A549 (cell line): ENCODE results near the gene HGFAC. TPM values are rescaled to one million over a fixed set of nuclear protein-coding genes. Genes with fewer than 3 reads are reported as not detected.

Experiments used
- ATAC-seq, 2 experiments: fragments of 200-7000 bp in 1 of 2; fragments of >200 bp in 1 of 2; cut with Nextera tagmentation in 1 of 2; cut with Tn5 transposase in 1 of 2; 3 replicates each; pipeline versions ENCODE4 v1.8.0 to v1.9.1; 2018 to 2020; ENCODE audit warnings: mild to moderate bottlenecking in 1 of 2, moderate library complexity in 1 of 2
- CTCF ChIA-PET: fragments of 300-600 bp; sonication (Branson Sonifier 250); formaldehyde crosslinking; extraction: SDS; loops from one replicate; lab custom pipeline; 2021; ENCODE audit warnings: antibody characterized with exemption, inconsistent platforms; lab: Yijun Ruan, JAX
- POLR2A ChIA-PET: fragments of 350-600 bp; formaldehyde crosslinking; extraction: SDS; loops from one replicate; lab custom pipeline; 2021; ENCODE audit warnings: antibody characterized with exemption, inconsistent platforms; lab: Yijun Ruan, JAX
- DNase-seq, 2 experiments: peaks; one replicate each; pipeline versions ENCODE4 v3.0.0 to v3.0.0-alpha.2; 2011 to 2016; ENCODE audit warnings: low read depth in 1 of 2, low spot score in 1 of 2
- FAIRE-seq: peaks from 2 replicates; lab custom pipeline; 2011; peaks lifted over from hg19 to GRCh38; lab: Jason Lieb, UNC
- H3K27ac ChIP-seq, 2 experiments: fragments of >200 bp; sonication (Bioruptor Twin); formaldehyde crosslinking; 3 replicates each; pipeline ENCODE4 v1.5.1; 2016 to 2017
- H3K4me1 ChIP-seq: fragments of >200 bp; sonication (Bioruptor Twin); formaldehyde crosslinking; 3 replicates; pipeline ENCODE4 v1.6.1; 2016
- H3K4me2 ChIP-seq: fragments of >200 bp; sonication (Bioruptor Twin); formaldehyde crosslinking; 3 replicates; pipeline ENCODE4 v1.6.1; 2016
- H3K4me3 ChIP-seq: fragments of >200 bp; sonication (Bioruptor Twin); formaldehyde crosslinking; 3 replicates; pipeline ENCODE4 v1.5.1; 2016
- H3K9me3 ChIP-seq: fragments of >200 bp; sonication (Bioruptor Twin); formaldehyde crosslinking; 3 replicates; pipeline ENCODE4 v1.6.1; 2016
- BHLHE40 ChIP-seq: IDR thresholded peaks from 2 replicates; pipeline ENCODE4 v1.6.1; 2012; ENCODE audit warnings: low read depth, low read length, inconsistent platforms
- CEBPB ChIP-seq, 2 experiments: fragments of >200 bp in 1 of 2; sonication (Bioruptor Twin) in 1 of 2; formaldehyde crosslinking in 1 of 2; IDR thresholded peaks; 2 replicates each; pipeline ENCODE4 v1.6.1; 2012 to 2016
- CHD4 ChIP-seq: fragments of 200-600 bp; sonication (generic); IDR thresholded peaks from 2 replicates; pipeline ENCODE4 v1.6.1; 2016; ENCODE audit warnings: antibody characterized with exemption, mild to moderate bottlenecking, borderline replicate concordance
- CTCF ChIP-seq: fragments of >200 bp; sonication (Bioruptor Twin); formaldehyde crosslinking; IDR thresholded peaks from 3 replicates; pipeline ENCODE4 v1.5.1; 2016
- EHMT2 ChIP-seq: fragments of 200-600 bp; sonication (generic); IDR thresholded peaks from 2 replicates; pipeline ENCODE4 v1.6.1; 2016; ENCODE audit warnings: antibody characterized with exemption, low read depth, mild to moderate bottlenecking, moderate library complexity
- ESRRA ChIP-seq: fragments of 150-350 bp; IDR thresholded peaks from 2 replicates; pipeline ENCODE4 v1.6.1; 2014; ENCODE audit warnings: mild to moderate bottlenecking, low read length, borderline replicate concordance
- FOSL2 ChIP-seq, 2 experiments: fragments of 450-650 bp in 1 of 2; fragments of >200 bp in 1 of 2; sonication (Bioruptor Twin) in 1 of 2; formaldehyde crosslinking; IDR thresholded peaks; 2 replicates each; pipeline versions ENCODE4 v1.5.0 to v1.6.1; 2016 to 2020; ENCODE audit warnings: mild to moderate bottlenecking in 1 of 2, moderate library complexity in 1 of 2
- FOXS1 ChIP-seq: fragments of 250-450 bp; sonication (Bioruptor Pico); IDR thresholded peaks from 2 replicates; pipeline ENCODE4 v1.5.0; 2020; ENCODE audit warnings: mild to moderate bottlenecking, moderate library complexity
- HOXA7 ChIP-seq: fragments of 250-450 bp; sonication (Bioruptor Pico); IDR thresholded peaks from 2 replicates; pipeline ENCODE4 v1.5.0; 2020; ENCODE audit warnings: mild to moderate bottlenecking, moderate library complexity
- HOXB13 ChIP-seq: fragments of 250-450 bp; sonication (Bioruptor Pico); IDR thresholded peaks from 2 replicates; pipeline ENCODE4 v1.5.0; 2020; ENCODE audit warnings: low read depth, mild to moderate bottlenecking, moderate library complexity
- HOXB5 ChIP-seq: fragments of 250-450 bp; sonication (Bioruptor Pico); IDR thresholded peaks from 2 replicates; pipeline ENCODE4 v1.5.0; 2020; ENCODE audit warnings: mild to moderate bottlenecking, moderate library complexity
- JUN ChIP-seq, 2 experiments: fragments of >200 bp; sonication (Bioruptor Twin); formaldehyde crosslinking; IDR thresholded peaks; 2 replicates in 1 of 2; 3 replicates in 1 of 2; pipeline ENCODE4 v1.6.1; 2016 to 2017
- JUNB ChIP-seq: fragments of >200 bp; sonication (Bioruptor Twin); formaldehyde crosslinking; IDR thresholded peaks from 2 replicates; pipeline ENCODE4 v1.6.1; 2016
- MAFK ChIP-seq: fragments of 450-650 bp; IDR thresholded peaks from 2 replicates; pipeline ENCODE4 v1.6.1; 2014; ENCODE audit not compliant: partially characterized antibody
- POLR2A ChIP-seq: IDR thresholded peaks from 2 replicates; pipeline ENCODE4 v1.6.1; 2012; ENCODE audit warnings: mild to moderate bottlenecking, low read length
- POLR2AphosphoS2 ChIP-seq: conservative IDR thresholded peaks from 2 replicates; pipeline ENCODE4 v1.6.1; 2012; ENCODE audit warnings: low read length, improper control_type of control experiment, inconsistent platforms
- RAD21 ChIP-seq, 2 experiments: fragments of >200 bp in 1 of 2; sonication (Bioruptor Twin) in 1 of 2; formaldehyde crosslinking in 1 of 2; IDR thresholded peaks in 1 of 2; conservative IDR thresholded peaks in 1 of 2; 2 replicates in 1 of 2; 3 replicates in 1 of 2; pipeline ENCODE4 v1.6.1; 2012 to 2018; ENCODE audit warnings: inconsistent platforms in 1 of 2
- RCOR1 ChIP-seq: fragments of 150-350 bp; IDR thresholded peaks from 2 replicates; pipeline ENCODE4 v1.6.1; 2014; ENCODE audit warnings: antibody characterized with exemption, low read length, low read depth
- TP53 ChIP-seq: fragments of 250-450 bp; sonication (Bioruptor Pico); IDR thresholded peaks from 2 replicates; pipeline ENCODE4 v1.5.0; 2021; ENCODE audit warnings: mild to moderate bottlenecking, moderate library complexity
- WGBS: methylation state at CpG from one replicate; pipeline ENCODE4 v1.1.6; 2017; ENCODE audit errors: missing lambda C conversion rate; 5-methylcytosine and 5-hydroxymethylcytosine counted together
- polyA plus RNA-seq, 4 experiments: library from polyadenylated mRNA; depleted of rRNA in 3 of 4; stranded (reverse); fragments of >200 nt; fragmentation: RNase III in 1 of 4; extraction: RNeasy Plus Mini Kit Qiagen cat#74134 plus additional on column Dnase treatment in 1 of 4; gene quantifications; 2 replicates in 3 of 4; 3 replicates in 1 of 4; pipeline ENCODE4 v1.2.3, GENCODE V29; 2011 to 2017
- TF ChIP-seq, protein P1 (sequence below): IDR thresholded peaks from 2 replicates; pipeline ENCODE4 v1.6.1; 2012
- TF ChIP-seq, protein P2 (sequence below): fragments of 250-450 bp; sonication (Bioruptor Pico); IDR thresholded peaks from 2 replicates; pipeline ENCODE4 v1.5.0; 2021; ENCODE audit warnings: mild to moderate bottlenecking, moderate library complexity, borderline replicate concordance

The HGFAC gene
- polyA plus RNA-seq, 2 of the 4 experiments (the other 2 are of a cell fraction) = 0.25 TPM; not detected in 1

- no peak for ATAC-seq
- no peak overlapping the region for H3K4me2 ChIP-seq
- ChIA-PET CTCF (interaction anchor here (1.0 to 4.1 kb wide), 5 partner anchors 10 to 277 kb away, joined by 3 to 27 read pairs (median 3); no protein-coding TSS in a partner anchor), POLR2A (no interaction called here)
- no peak for TF ChIP-seq POLR2A
- TF ChIP-seq EHMT2 = no peak
- no peak for TF ChIP-seq JUN (IDR thresholded peaks at IDR 0.05)
- TF ChIP-seq FOXS1 (CRISPR knock-in tag) = no peak
- TF ChIP-seq, protein P1, sequence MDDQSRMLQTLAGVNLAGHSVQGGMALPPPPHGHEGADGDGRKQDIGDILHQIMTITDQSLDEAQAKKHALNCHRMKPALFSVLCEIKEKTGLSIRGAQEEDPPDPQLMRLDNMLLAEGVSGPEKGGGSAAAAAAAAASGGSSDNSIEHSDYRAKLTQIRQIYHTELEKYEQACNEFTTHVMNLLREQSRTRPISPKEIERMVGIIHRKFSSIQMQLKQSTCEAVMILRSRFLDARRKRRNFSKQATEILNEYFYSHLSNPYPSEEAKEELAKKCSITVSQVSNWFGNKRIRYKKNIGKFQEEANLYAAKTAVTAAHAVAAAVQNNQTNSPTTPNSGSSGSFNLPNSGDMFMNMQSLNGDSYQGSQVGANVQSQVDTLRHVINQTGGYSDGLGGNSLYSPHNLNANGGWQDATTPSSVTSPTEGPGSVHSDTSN = no peak
- no peak for TF ChIP-seq CTCF
- TF ChIP-seq, protein P2, sequence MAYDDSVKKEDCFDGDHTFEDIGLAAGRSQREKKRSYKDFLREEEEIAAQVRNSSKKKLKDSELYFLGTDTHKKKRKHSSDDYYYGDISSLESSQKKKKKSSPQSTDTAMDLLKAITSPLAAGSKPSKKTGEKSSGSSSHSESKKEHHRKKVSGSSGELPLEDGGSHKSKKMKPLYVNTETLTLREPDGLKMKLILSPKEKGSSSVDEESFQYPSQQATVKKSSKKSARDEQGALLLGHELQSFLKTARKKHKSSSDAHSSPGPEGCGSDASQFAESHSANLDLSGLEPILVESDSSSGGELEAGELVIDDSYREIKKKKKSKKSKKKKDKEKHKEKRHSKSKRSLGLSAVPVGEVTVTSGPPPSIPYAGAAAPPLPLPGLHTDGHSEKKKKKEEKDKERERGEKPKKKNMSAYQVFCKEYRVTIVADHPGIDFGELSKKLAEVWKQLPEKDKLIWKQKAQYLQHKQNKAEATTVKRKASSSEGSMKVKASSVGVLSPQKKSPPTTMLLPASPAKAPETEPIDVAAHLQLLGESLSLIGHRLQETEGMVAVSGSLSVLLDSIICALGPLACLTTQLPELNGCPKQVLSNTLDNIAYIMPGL (CRISPR knock-in tag) = no peak
- TF ChIP-seq TP53 (CRISPR knock-in tag) = no peak
- TF ChIP-seq HOXA7 (CRISPR knock-in tag) = no peak
- no peak for TF ChIP-seq JUNB
- no peak for TF ChIP-seq CHD4
- no peak for TF ChIP-seq HOXB13
- TF ChIP-seq RCOR1 = no peak
- TF ChIP-seq CEBPB (IDR thresholded peaks at IDR 0.05) = no peak
- no peak for TF ChIP-seq POLR2AphosphoS2
- no peak for TF ChIP-seq ESRRA
- no peak for TF ChIP-seq RAD21 (conservative IDR thresholded peaks at IDR 0.05 in 1 of 2, IDR thresholded peaks at IDR 0.05 in 1 of 2)
- no peak for TF ChIP-seq MAFK
- no peak for TF ChIP-seq HOXB5 (CRISPR knock-in tag)
- TF ChIP-seq BHLHE40 = no peak
- DNase-seq = no peak
- no peaks in the 10 kb centered on the region for H3K9me3 ChIP-seq
- H3K4me3 ChIP-seq = no peak overlapping the region
- no peak for FAIRE-seq
- H3K4me1 ChIP-seq = no peaks in the 10 kb centered on the region
- 58% methylated on average over 19 of the region's 25 CpGs for WGBS
- no peak overlapping the region for H3K27ac ChIP-seq
Observed at GRCh38 chr4:3470244-3471097, 28.7 kb downstream of the HGFAC start.

DNA sequence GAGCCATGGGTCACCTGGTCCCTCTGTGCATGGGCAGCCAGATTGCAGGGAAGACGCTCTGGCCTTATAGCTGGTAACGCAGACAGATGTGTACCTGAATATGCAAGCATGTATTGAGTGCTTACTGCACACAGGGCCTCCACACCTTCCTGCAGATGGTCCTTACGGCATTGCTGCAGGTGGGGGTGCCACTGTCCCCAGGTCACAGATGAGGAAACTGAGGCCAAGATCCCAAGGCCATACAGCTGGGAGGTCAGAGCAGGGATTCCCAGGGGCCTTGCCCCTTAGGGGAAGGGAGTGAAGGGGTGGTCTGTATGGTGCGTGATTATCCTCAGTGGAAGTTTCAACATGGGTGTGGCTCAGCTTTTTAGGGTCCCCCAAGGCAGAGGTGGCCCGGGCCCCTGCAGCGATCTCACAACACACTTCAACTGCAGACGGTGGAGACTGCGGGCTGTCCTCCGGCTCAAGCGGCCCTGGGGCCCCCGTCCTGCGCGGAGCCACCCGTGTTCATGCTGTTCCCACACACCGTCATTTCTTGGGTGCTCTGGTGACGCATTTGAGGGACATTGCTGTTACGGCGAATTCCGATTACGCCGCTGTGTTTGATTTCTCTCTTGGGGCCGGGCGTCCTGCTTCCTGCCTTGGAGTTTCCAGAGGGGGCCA lies 29.5 kb downstream of the HGFAC start:
- ChIA-PET CTCF (interaction anchor here (1.0 to 4.1 kb wide), 5 partner anchors 10 to 278 kb away, joined by 3 to 27 read pairs (median 3); no protein-coding TSS in a partner anchor), POLR2A (no interaction called here)
- ATAC-seq = no peak
- no peak overlapping the region for H3K4me3 ChIP-seq
- H3K4me1 ChIP-seq = no peaks in the 10 kb centered on the region
- WGBS = 77% methylated on average over 23 of the region's 23 CpGs
- no peak for DNase-seq
- H3K27ac ChIP-seq = no peak overlapping the region
- TF ChIP-seq FOSL2 (IDR thresholded peaks at IDR 0.05) = no peak
- no peak for TF ChIP-seq FOSL2 (CRISPR knock-in tag; IDR thresholded peaks at IDR 0.05)
- no peak for TF ChIP-seq ESRRA
- no peak overlapping the region for H3K4me2 ChIP-seq
- no peaks in the 10 kb centered on the region for H3K9me3 ChIP-seq
- FAIRE-seq = no peak
